Calu3 (cell line): ENCODE results near the gene PRRG2. TPM values are rescaled to one million over a fixed set of nuclear protein-coding genes. Genes with fewer than 3 reads are reported as not detected.

Experiments
- BruUV-seq: library from RNA; stranded (reverse); fragments of 400-500 nt; replicated peaks from 2 replicates; lab custom pipeline; 2021; lab: Mats Ljungman, UMichigan
- CTCF ChIA-PET: fragments of 300-600 bp; sonication (Branson Sonifier 250); formaldehyde crosslinking; loops from one replicate; lab custom pipeline; 2022; ENCODE audit warnings: antibody characterized with exemption; lab: Charles Lee
- DNase-seq: peaks from one replicate; pipeline ENCODE4 v3.0.0; 2022
- H3K27ac Mint-ChIP-seq: one replicate; pipeline ENCODE4 v1.8.0; 2022; ENCODE audit warnings: mixed read lengths; ENCODE audit not compliant: unreplicated experiment
- H3K27me3 Mint-ChIP-seq: one replicate; pipeline ENCODE4 v1.8.0; 2022; ENCODE audit warnings: mixed read lengths; ENCODE audit not compliant: unreplicated experiment
- H3K36me3 Mint-ChIP-seq: one replicate; pipeline ENCODE4 v1.8.0; 2022; ENCODE audit warnings: mild to moderate bottlenecking, moderate library complexity, mixed read lengths; ENCODE audit not compliant: insufficient read depth, unreplicated experiment
- H3K4me1 Mint-ChIP-seq: one replicate; pipeline ENCODE4 v1.8.0; 2022; ENCODE audit warnings: mild to moderate bottlenecking, low read depth, mixed read lengths; ENCODE audit not compliant: unreplicated experiment
- H3K4me3 Mint-ChIP-seq: one replicate; pipeline ENCODE4 v1.8.0; 2022; ENCODE audit warnings: mild to moderate bottlenecking, low read depth, moderate library complexity, mixed read lengths; ENCODE audit not compliant: unreplicated experiment
- H3K9me3 Mint-ChIP-seq: one replicate; pipeline ENCODE4 v1.8.0; 2022; ENCODE audit warnings: low read depth, mixed read lengths; ENCODE audit not compliant: unreplicated experiment
- CTCF ChIP-seq: fragments of 200-600 bp; IDR thresholded peaks from one replicate; pipeline ENCODE4 v1.8.0; 2022; ENCODE audit warnings: antibody characterized with exemption; ENCODE audit not compliant: unreplicated experiment
- intact Hi-C: fragments of 100-400 bp; cut with micrococcal nuclease; formaldehyde crosslinking; loops from one replicate; pipeline ENCODE4 v1.10.0; 2022; ENCODE audit not compliant: unreplicated experiment
- total RNA-seq: library from RNA; stranded (reverse); gene quantifications from 2 replicates; pipeline ENCODE4 v1.2.3, GENCODE V29; 2022

The PRRG2 gene
- total RNA-seq, 1 experiment from 2014 or later: 22.1 TPM

DNA sequence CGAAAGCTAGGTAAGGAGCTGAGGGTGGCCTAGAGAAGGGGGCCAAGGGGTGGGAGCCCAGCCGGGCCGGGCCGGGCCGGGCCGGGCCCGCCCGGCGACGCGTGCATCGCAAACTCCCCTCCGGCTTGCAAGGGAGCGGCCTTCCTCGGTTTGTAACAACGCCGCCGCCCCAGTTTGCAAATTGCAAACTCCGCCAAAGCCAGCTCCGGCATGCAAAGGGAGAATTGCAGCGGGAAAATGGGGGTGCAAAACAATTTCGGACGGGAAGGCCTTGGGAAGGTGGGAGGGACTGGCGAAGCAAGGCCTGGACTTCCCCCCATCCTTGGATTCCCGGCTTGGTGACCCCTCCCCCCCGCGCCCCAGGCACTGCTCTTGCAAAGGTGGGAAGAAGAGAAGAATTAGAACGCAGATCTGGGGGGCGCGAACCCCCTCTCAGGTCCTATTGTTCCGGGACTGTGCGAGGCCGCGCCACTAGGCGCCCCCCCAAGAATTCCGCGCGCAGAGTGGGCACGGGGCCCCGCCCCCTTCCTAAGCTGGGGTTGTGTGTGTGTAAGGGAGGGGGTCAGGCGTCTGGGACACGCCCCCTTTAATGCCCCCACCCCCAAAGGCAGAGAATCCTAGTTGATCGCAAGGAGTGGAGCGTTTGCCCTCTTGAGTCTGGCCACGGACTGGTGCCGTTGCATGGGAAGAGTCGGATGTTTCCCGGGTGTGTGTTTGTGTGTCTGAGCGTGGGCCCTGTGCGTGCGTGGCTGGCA is 10.8 kb downstream of the PRRG2 start:
- TSS peak; percentile 16 for BruUV-seq
- no peak for TF ChIP-seq CTCF
- CTCF ChIA-PET: interaction anchor here (0.6 to 1.0 kb wide), 3 partner anchors 48 to 809 kb away, joined by 3 to 10 read pairs (median 4); partner anchors contain the start of gene RRAS
- DNase-seq: peak; percentile 52
- intact Hi-C loops: loop anchor here (2.0 kb wide), 1 partner anchor 49 kb away; the partner anchor contains the start of gene RRAS
- Mint-ChIP-seq H3K27me3 (no peaks in the 10 kb centered on the region), H3K4me3 (peak overlapping the region; percentile 88), H3K27ac (peak overlapping the region; percentile 89), H3K9me3 (no peaks in the 10 kb centered on the region), H3K4me1 (peaks cover 36% of the 10 kb centered on the region), H3K36me3 (peaks cover 82% of the 10 kb centered on the region)

- TF ChIP-seq CTCF: no peak
- Mint-ChIP-seq H3K9me3 (no peaks in the 10 kb centered on the region), H3K27me3 (no peaks in the 10 kb centered on the region), H3K36me3 (peaks cover 74% of the 10 kb centered on the region), H3K4me1 (peaks cover 36% of the 10 kb centered on the region), H3K4me3 (peak overlapping the region; percentile 88), H3K27ac (peak overlapping the region; percentile 89)
- no TSS peak for BruUV-seq
- intact Hi-C loops: no loop called here
- no peak for DNase-seq
- CTCF ChIA-PET: interaction anchor here (0.7 to 1.0 kb wide), 5 partner anchors 48 to 274 kb away, joined by 3 to 10 read pairs (median 3); partner anchors contain the start of genes RRAS and SCAF1
These were observed 11.5 kb downstream of the PRRG2 start for GRCh38 chr19:49592486-49593232.

DNA sequence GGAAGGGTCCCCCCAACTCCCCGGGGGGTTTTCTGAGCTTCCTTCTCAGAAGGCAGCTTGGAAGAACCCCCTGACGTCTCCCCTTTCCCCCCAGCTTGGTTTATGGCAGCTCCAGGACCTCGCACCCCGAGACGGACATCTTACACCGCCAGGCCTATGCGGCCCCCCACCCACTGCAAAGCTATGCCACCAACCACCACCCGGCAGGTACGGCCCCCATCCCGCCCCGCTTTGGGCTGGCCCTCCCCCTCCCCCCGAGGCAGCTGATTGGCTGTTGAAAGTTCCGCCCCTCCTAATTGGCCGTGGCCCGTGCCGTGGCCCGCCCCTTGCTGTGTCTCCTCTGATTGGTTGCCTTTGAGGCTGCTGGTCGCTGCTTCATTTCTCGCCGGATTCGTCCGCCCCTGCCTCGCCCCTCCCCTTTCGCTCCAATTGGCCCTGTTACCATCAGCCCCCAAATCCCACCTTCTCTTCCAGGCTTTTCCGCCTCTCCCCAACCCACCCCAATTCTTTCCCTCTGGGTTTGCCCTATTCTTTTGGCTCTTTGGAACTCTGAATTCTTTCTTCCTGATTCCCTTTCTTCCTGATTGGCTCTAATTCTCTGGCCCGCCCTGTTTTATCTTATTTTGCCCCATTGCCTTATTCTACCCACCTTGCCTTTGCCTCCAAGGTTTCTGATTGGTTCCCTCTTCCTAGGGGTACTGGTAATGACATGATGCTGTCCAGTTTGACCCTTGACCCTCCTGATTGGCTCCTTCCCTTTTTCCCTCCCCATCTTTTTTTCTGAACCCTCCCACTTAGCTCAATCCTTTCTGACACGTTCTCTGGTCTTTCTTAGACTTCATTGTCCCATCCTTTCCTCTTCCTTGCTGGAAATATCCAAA is 12.4 kb downstream of the PRRG2 start:
- no peak for TF ChIP-seq CTCF
- CTCF ChIA-PET: interaction anchor here (0.6 to 0.9 kb wide), 4 partner anchors 47 to 87 kb away, joined by 3 read pairs; partner anchors contain the start of genes RRAS and SCAF1
- no TSS peak for BruUV-seq

More for the DNA sequence above, 12.4 kb downstream of the PRRG2 start:
- H3K4me1 Mint-ChIP-seq: peaks cover 36% of the 10 kb centered on the region
- peak overlapping the region; percentile 88 for H3K4me3 Mint-ChIP-seq
- peaks cover 82% of the 10 kb centered on the region for H3K36me3 Mint-ChIP-seq
- peak overlapping the region; percentile 89 for H3K27ac Mint-ChIP-seq
- intact Hi-C loops: no loop called here
- no peaks in the 10 kb centered on the region for H3K9me3 Mint-ChIP-seq
- no peaks in the 10 kb centered on the region for H3K27me3 Mint-ChIP-seq
- DNase-seq: peak; percentile 95
